Astrocyte of the spinal cord (primary cell): ENCODE data around the gene NAT9.

ENCODE experiments used
- DNase-seq: peaks from one replicate; pipeline ENCODE4 v3.0.0; 2011; ENCODE audit warnings: low read depth, low spot score
- H3K4me3 ChIP-seq: 2 replicates; pipeline ENCODE4 v1.5.1; 2011; ENCODE audit warnings: low read depth, mild to moderate bottlenecking, low read length, moderate library complexity
- CTCF ChIP-seq: IDR thresholded peaks from 2 replicates; pipeline ENCODE4 v1.5.1; 2012; ENCODE audit warnings: low read depth, mild to moderate bottlenecking, low read length, inconsistent platforms
- in situ Hi-C: cut with HindIII; loops from 2 replicates; pipeline ENCODE4 v1.10.0; 2017; ENCODE audit warnings: low sequenced_read_pairs

The NAT9 gene

GRCh38 chr17:74748529-74749278, 27.4 kb downstream of the NAT9 start, which contains the start of gene NHERF1:
TSS of gene NHERF1 (plus strand) at chr17:74748628. CDS start at chr17:74748847, 219 bp downstream.
- DNase-seq: peak; percentile 92
- in situ Hi-C loops: no loop called here
- peak; percentile 28 for TF ChIP-seq CTCF
- H3K4me3 ChIP-seq: peak within 1 kb of the TSS; percentile 72

GRCh38 chr17:74748279-74748528, 27.9 kb downstream of the NAT9 start:
- in situ Hi-C loops: no loop called here
- DNase-seq: no peak
- no peak for TF ChIP-seq CTCF
- peak overlapping the region; percentile 43 for H3K4me3 ChIP-seq

GRCh38 chr17:74746922-74747321, 29.2 kb downstream of the NAT9 start:
- TF ChIP-seq CTCF: no peak
- no peak overlapping the region for H3K4me3 ChIP-seq
- no peak for DNase-seq
- in situ Hi-C loops: no loop called here

GRCh38 chr17:74746376-74746775, 29.8 kb downstream of the NAT9 start:
- no peak overlapping the region for H3K4me3 ChIP-seq
- in situ Hi-C loops: no loop called here
- TF ChIP-seq CTCF: no peak
- no peak for DNase-seq

- no peak for TF ChIP-seq CTCF
- no peak for DNase-seq
- in situ Hi-C loops: no loop called here
- H3K4me3 ChIP-seq: no peak overlapping the region
Observed at GRCh38 chr17:74745548-74746177, 30.5 kb downstream of the NAT9 start.

- peak; percentile 68 for DNase-seq
- H3K4me3 ChIP-seq: peak overlapping the region; percentile 27
- in situ Hi-C loops: no loop called here
- peak; percentile 100 for TF ChIP-seq CTCF
Observed at GRCh38 chr17:74744714-74745547, 31.2 kb downstream of the NAT9 start.
